HepG2 (cell line): ENCODE data around the gene EXOC6B. TPM values are rescaled to one million over a fixed set of nuclear protein-coding genes. Genes with fewer than 3 reads are reported as not detected.

ENCODE experiments used
- CCDC6 ChIP-seq: sonication (generic); formaldehyde crosslinking; IDR thresholded peaks from 2 replicates; pipeline ENCODE4 v1.8.1; 2022; ENCODE audit warnings: mild to moderate bottlenecking, missing genetic modification reagents, moderate library complexity
- CREM ChIP-seq, 2 experiments: sonication (generic) in 1 of 2; formaldehyde crosslinking in 1 of 2; IDR thresholded peaks; 2 replicates each; pipeline versions ENCODE4 v1.4.0 to v1.6.1; 2016 to 2020; ENCODE audit warnings: antibody characterized with exemption in 1 of 2, mild to moderate bottlenecking in 1 of 2, missing genetic modification reagents in 1 of 2
- DR1 ChIP-seq: sonication (generic); formaldehyde crosslinking; IDR thresholded peaks from 2 replicates; pipeline ENCODE4 v1.8.0; 2021; ENCODE audit warnings: mild to moderate bottlenecking, missing genetic modification reagents, inconsistent platforms
- EP300 ChIP-seq, 3 experiments: sonication (generic) in 1 of 3; formaldehyde crosslinking in 1 of 3; IDR thresholded peaks; 2 replicates each; pipeline versions ENCODE4 v1.5.1 to v1.6.1; 2011 to 2020; ENCODE audit warnings: low read depth in 2 of 3, low read length in 2 of 3, borderline replicate concordance in 1 of 3, improper control_type of control experiment in 1 of 3, mild to moderate bottlenecking in 1 of 3, missing genetic modification reagents in 1 of 3, moderate library complexity in 1 of 3
- ETS1 ChIP-seq: sonication (generic); formaldehyde crosslinking; IDR thresholded peaks from 2 replicates; pipeline ENCODE4 v1.4.0; 2020; ENCODE audit warnings: missing genetic modification reagents
- FOXA1 ChIP-seq, 2 experiments: fragments of 450-650 bp in 1 of 2; sonication (generic) in 1 of 2; formaldehyde crosslinking in 1 of 2; IDR thresholded peaks; 2 replicates each; pipeline versions ENCODE4 v1.4.0 to v1.6.1; 2016 to 2020; ENCODE audit warnings: missing genetic modification reagents in 1 of 2
- FOXA3 ChIP-seq: IDR thresholded peaks from 2 replicates; pipeline ENCODE4 v1.6.1; 2016; ENCODE audit warnings: missing genetic modification reagents, missing compliant biosample characterization
- FOXP1 ChIP-seq, 2 experiments: fragments of 450-650 bp in 1 of 2; IDR thresholded peaks; 2 replicates each; pipeline ENCODE4 v1.6.1; 2017 to 2018; ENCODE audit warnings: antibody characterized with exemption in 1 of 2
- HMG20A ChIP-seq: IDR thresholded peaks from 2 replicates; pipeline ENCODE4 v1.6.1; 2016; ENCODE audit warnings: borderline replicate concordance
- HMGXB3 ChIP-seq: sonication (generic); formaldehyde crosslinking; IDR thresholded peaks from 2 replicates; pipeline ENCODE4 v1.4.0; 2020; ENCODE audit warnings: missing genetic modification reagents, borderline replicate concordance
- KAT8 ChIP-seq: IDR thresholded peaks from 2 replicates; pipeline ENCODE4 v1.6.1; 2016; ENCODE audit warnings: missing genetic modification reagents, missing compliant biosample characterization
- KDM5B ChIP-seq: sonication (generic); formaldehyde crosslinking; IDR thresholded peaks from 2 replicates; pipeline ENCODE4 v1.4.0; 2020; ENCODE audit warnings: missing genetic modification reagents, mild to moderate bottlenecking, borderline replicate concordance
- MED1 ChIP-seq: sonication (generic); formaldehyde crosslinking; IDR thresholded peaks from 2 replicates; pipeline ENCODE4 v1.4.0; 2020; ENCODE audit warnings: missing genetic modification reagents
- MIXL1 ChIP-seq: IDR thresholded peaks from 2 replicates; pipeline ENCODE4 v1.6.1; 2016
- NR2F6 ChIP-seq, 2 experiments: IDR thresholded peaks; 2 replicates each; pipeline ENCODE4 v1.6.1; 2016; ENCODE audit warnings: antibody characterized with exemption in 1 of 2, mild to moderate bottlenecking in 1 of 2
- RAD21 ChIP-seq: fragments of 450-650 bp; formaldehyde crosslinking; IDR thresholded peaks from 2 replicates; pipeline ENCODE4 v1.5.0; 2020; ENCODE audit warnings: mild to moderate bottlenecking
- SIX4 ChIP-seq: sonication (generic); formaldehyde crosslinking; IDR thresholded peaks from 2 replicates; pipeline ENCODE4 v1.4.0; 2020; ENCODE audit warnings: missing genetic modification reagents
- TCF12 ChIP-seq, 2 experiments: fragments of 450-650 bp in 1 of 2; sonication (generic) in 1 of 2; formaldehyde crosslinking in 1 of 2; IDR thresholded peaks; 2 replicates each; pipeline versions ENCODE4 v1.6.1 to v1.8.0; 2017 to 2022; ENCODE audit warnings: antibody characterized with exemption in 1 of 2, mild to moderate bottlenecking in 1 of 2, missing genetic modification reagents in 1 of 2, moderate library complexity in 1 of 2
- ZNF230 ChIP-seq: sonication (generic); formaldehyde crosslinking; IDR thresholded peaks from 2 replicates; pipeline ENCODE4 v1.4.0; 2020; ENCODE audit warnings: mild to moderate bottlenecking, missing genetic modification reagents
- ZNF329 ChIP-seq: sonication (generic); formaldehyde crosslinking; IDR thresholded peaks from 2 replicates; pipeline ENCODE4 v1.9.0; 2021; ENCODE audit warnings: low read depth, mild to moderate bottlenecking, missing genetic modification reagents
- ZNF569 ChIP-seq: sonication (generic); formaldehyde crosslinking; IDR thresholded peaks from 2 replicates; pipeline ENCODE4 v1.5.0; 2020; ENCODE audit warnings: mild to moderate bottlenecking, missing genetic modification reagents, moderate library complexity, borderline replicate concordance
- polyA plus RNA-seq, 8 experiments: library from polyadenylated mRNA; depleted of rRNA in 3 of 8; stranded (reverse) in 7 of 8; unstranded in 1 of 8; fragments of >200 nt; fragmentation: Illumina TruSeq in 4 of 8; extraction: Trizol in 4 of 8; gene quantifications; 2 replicates each; pipeline versions ENCODE4 v1.2.1 to v1.2.3, GENCODE V29; 2011 to 2016; ENCODE audit warnings: low read depth in 4 of 8, missing spikeins in 1 of 8, mixed read lengths in 1 of 8; ENCODE audit not compliant: insufficient read depth in 1 of 8
- total RNA-seq, 5 experiments: library from RNA; depleted of rRNA; stranded (reverse); fragments of >200 nt; fragmentation: Illumina TruSeq; extraction: Trizol; gene quantifications; 2 replicates each; pipeline ENCODE4 v1.2.3, GENCODE V29; 2016; ENCODE audit warnings: low read depth in 1 of 5
- TF ChIP-seq, protein P1 (sequence below): sonication (generic); formaldehyde crosslinking; IDR thresholded peaks from 2 replicates; pipeline ENCODE4 v1.8.0; 2022; ENCODE audit warnings: missing genetic modification reagents, low read depth, mild to moderate bottlenecking, borderline replicate concordance

The EXOC6B gene
- total and polyA plus RNA-seq, 2 of the 13 experiments (the other 11 are each of a cell fraction or from before 2014, with no cell fraction given), result 9.1 to 15.9 TPM

- TF ChIP-seq ETS1, result no peak
- TF ChIP-seq SIX4, result no peak
- TF ChIP-seq CCDC6 (CRISPR knock-in tag), result no peak
- no peak for TF ChIP-seq RAD21 (CRISPR knock-in tag)
- TF ChIP-seq KAT8, result no peak
- TF ChIP-seq MED1 (CRISPR knock-in tag), result no peak
- TF ChIP-seq TCF12 (IDR thresholded peaks at IDR 0.05), result no peak
- no peak for TF ChIP-seq TCF12 (CRISPR knock-in tag; IDR thresholded peaks at IDR 0.05)
- no peak for TF ChIP-seq ZNF569 (CRISPR knock-in tag)
- TF ChIP-seq FOXP1 (IDR thresholded peaks at IDR 0.05), result no peak
- TF ChIP-seq FOXP1 (CRISPR knock-in tag; IDR thresholded peaks at IDR 0.05), result peak; percentile 28; the same call in 1 of the 2 replicates
- TF ChIP-seq DR1, result no peak
- TF ChIP-seq ZNF230 (CRISPR knock-in tag), result no peak
- TF ChIP-seq CREM (IDR thresholded peaks at IDR 0.05), result peak; percentile 28; the same call in 1 of the 2 replicates
- no peak for TF ChIP-seq CREM (CRISPR knock-in tag; IDR thresholded peaks at IDR 0.05)
- TF ChIP-seq, protein P1, sequence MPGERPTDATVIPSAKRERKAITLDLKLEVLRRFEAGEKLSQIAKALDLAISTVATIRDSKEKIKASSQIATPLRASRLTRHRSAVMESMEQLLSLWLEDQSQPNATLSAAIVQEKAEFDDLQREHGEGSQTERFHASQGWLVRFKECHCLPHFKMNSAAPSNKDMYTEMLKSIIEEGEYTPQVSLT (CRISPR knock-in tag), result no peak
- peak; percentile 55; the same call in 1 of the 2 replicates for TF ChIP-seq HMG20A (CRISPR knock-in tag)
- no peak for TF ChIP-seq ZNF329 (CRISPR knock-in tag)
- peak in 1 of 2 experiments; percentile 18; a peak in 1 of 4 replicates for TF ChIP-seq EP300 (IDR thresholded peaks at IDR 0.05; ENCODE audit: low read depth in 2 of 2, low read length in 2 of 2)
- TF ChIP-seq EP300 (CRISPR knock-in tag; IDR thresholded peaks at IDR 0.05; ENCODE audit: borderline replicate concordance), result no peak
- TF ChIP-seq FOXA3 (CRISPR knock-in tag), result peak; percentile 69
- TF ChIP-seq KDM5B (CRISPR knock-in tag), result no peak
- TF ChIP-seq MIXL1, result no peak; the same call in 1 of the 2 replicates
- TF ChIP-seq FOXA1 (IDR thresholded peaks at IDR 0.05), result 0 out of 2 replicates have a peak, but pooled peaks have one; percentile 18
- TF ChIP-seq FOXA1 (CRISPR knock-in tag; IDR thresholded peaks at IDR 0.05), result peak; percentile 79
- no peak for TF ChIP-seq NR2F6 (IDR thresholded peaks at IDR 0.05)
- TF ChIP-seq NR2F6 (CRISPR knock-in tag; IDR thresholded peaks at IDR 0.05), result no peak
- TF ChIP-seq HMGXB3 (CRISPR knock-in tag), result no peak
These were observed 144.5 kb downstream of the EXOC6B start (continued) for GRCh38 chr2:72681016-72681995.
